Uterus (tissue), 4 donors: ENCODE results near the gene SPTB. TPM values are rescaled to one million over a fixed set of nuclear protein-coding genes. Genes with fewer than 3 reads are reported as not detected.

Experiments
- DNase-seq, 2 donors: peaks; one replicate each; pipeline ENCODE4 v3.0.0-alpha.2; 2019 to 2020
- H3K27ac ChIP-seq, 2 donors: fragments of 200-600 bp; sonication (generic); 1 replicate in 1 of 2; 2 replicates in 1 of 2; pipeline ENCODE4 v1.5.1; 2016 to 2018
- H3K27me3 ChIP-seq, 2 donors: fragments of 200-600 bp; sonication (generic); one replicate each; pipeline ENCODE4 v1.5.1; 2018 to 2019; ENCODE audit warnings: control low read depth in 1 of 2
- H3K36me3 ChIP-seq, 2 donors: fragments of 200-600 bp; sonication (generic); one replicate each; pipeline ENCODE4 v1.5.1; 2019; ENCODE audit warnings: control low read depth in 1 of 2
- H3K4me1 ChIP-seq, 2 donors: fragments of 200-600 bp; sonication (generic); one replicate each; pipeline ENCODE4 v1.5.1; 2018 to 2019; ENCODE audit warnings: control low read depth in 1 of 2
- H3K4me3 ChIP-seq, 2 donors: fragments of 200-600 bp; sonication (generic); 1 replicate in 1 of 2; 2 replicates in 1 of 2; pipeline ENCODE4 v1.5.1; 2018 to 2019; ENCODE audit warnings: mild to moderate bottlenecking in 1 of 2
- H3K9me3 ChIP-seq, 2 donors: fragments of 200-600 bp; sonication (generic); one replicate each; pipeline ENCODE4 v1.5.1; 2019; ENCODE audit warnings: control low read depth in 1 of 2
- POLR2A ChIP-seq, 2 donors: fragments of 450-650 bp; IDR thresholded peaks; one replicate each; pipeline ENCODE4 v1.6.1; 2016; ENCODE audit warnings: antibody characterized with exemption in 2 of 2, mild to moderate bottlenecking in 1 of 2, moderate library complexity in 1 of 2
- intact Hi-C: fragments of 100-400 bp; cut with DNase I; formaldehyde crosslinking; loops from one replicate; pipeline ENCODE4 v1.15.1; 2023; ENCODE audit warnings: low total_unique reads
- total RNA-seq, 4 donors: library from RNA; depleted of rRNA in 3 of 4; stranded (reverse); fragments of >200 nt in 3 of 4; gene quantifications; one replicate each; pipeline versions ENCODE4 v1.1.0 to v1.2.4, GENCODE V29; 2014 to 2023
- TF ChIP-seq, protein P1 (sequence below), 4 experiments: fragments of 200-600 bp in 2 of 4; fragments of 450-650 bp in 2 of 4; sonication (generic) in 2 of 4; IDR thresholded peaks; one replicate each; pipeline ENCODE4 v1.5.1; 2016 to 2019; ENCODE audit warnings: antibody characterized with exemption in 4 of 4, mild to moderate bottlenecking in 2 of 4, moderate library complexity in 1 of 4
- donor health status: DM: yes; HTN: yes; CAD: no.

The SPTB gene
- total RNA-seq, 4 donors from 2014 or later, result 1.0 to 5.4 (median 4.6) TPM; not detected in 1

DNA sequence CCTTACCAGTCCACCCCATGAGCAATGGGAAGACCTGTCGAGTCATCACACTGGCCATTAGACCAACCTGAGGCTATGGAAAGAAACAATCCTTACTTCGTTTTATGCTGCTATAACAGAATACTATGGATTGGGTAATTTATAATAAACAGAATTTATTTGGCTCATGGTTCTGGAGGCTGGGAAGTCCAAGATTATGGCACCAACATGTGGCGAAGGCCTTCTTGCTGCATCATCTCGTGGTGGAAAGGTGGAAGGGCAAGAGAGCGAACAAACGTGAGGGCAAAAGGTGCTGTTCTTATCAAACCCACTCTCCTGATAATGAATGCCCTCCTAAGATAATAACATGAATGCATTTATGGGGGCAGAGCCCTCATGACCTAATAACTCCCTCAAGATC, 9.6 kb upstream of the SPTB start:
- Histone ChIP-seq H3K4me3 (no peak overlapping the region), H3K36me3 (no peaks in the 10 kb centered on the region), H3K9me3 (no peaks in the 10 kb centered on the region), H3K4me1 (no peaks in the 10 kb centered on the region), H3K27me3 (no peaks in the 10 kb centered on the region), H3K27ac (no peak overlapping the region)
- no peak for TF ChIP-seq POLR2A (IDR thresholded peaks at IDR 0.05)
- intact Hi-C loops, result no loop called here
- DNase-seq, result no peak

DNA sequence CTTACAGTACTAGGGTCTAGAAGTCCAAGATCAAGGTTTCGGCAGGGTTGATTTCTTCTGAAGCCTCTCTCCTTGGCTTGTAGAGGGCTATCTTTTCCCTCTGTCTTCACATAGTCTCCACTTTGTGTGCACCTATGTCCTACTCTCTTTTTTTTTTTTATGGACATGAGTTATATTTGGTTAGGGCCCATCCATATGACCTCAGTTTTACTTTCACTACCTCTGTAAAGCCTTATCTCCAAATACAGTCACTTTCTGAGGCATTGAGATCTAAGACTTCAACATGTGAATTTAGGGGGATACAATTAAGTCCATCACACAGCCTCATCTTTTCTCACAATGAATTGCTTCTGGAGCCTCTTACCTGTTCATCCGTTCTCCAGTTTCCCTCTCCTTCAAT, 5.9 kb upstream of the SPTB start:
- no peak overlapping the region for H3K27ac ChIP-seq
- H3K36me3 ChIP-seq, result no peaks in the 10 kb centered on the region
- TF ChIP-seq, protein P1, sequence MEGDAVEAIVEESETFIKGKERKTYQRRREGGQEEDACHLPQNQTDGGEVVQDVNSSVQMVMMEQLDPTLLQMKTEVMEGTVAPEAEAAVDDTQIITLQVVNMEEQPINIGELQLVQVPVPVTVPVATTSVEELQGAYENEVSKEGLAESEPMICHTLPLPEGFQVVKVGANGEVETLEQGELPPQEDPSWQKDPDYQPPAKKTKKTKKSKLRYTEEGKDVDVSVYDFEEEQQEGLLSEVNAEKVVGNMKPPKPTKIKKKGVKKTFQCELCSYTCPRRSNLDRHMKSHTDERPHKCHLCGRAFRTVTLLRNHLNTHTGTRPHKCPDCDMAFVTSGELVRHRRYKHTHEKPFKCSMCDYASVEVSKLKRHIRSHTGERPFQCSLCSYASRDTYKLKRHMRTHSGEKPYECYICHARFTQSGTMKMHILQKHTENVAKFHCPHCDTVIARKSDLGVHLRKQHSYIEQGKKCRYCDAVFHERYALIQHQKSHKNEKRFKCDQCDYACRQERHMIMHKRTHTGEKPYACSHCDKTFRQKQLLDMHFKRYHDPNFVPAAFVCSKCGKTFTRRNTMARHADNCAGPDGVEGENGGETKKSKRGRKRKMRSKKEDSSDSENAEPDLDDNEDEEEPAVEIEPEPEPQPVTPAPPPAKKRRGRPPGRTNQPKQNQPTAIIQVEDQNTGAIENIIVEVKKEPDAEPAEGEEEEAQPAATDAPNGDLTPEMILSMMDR (IDR thresholded peaks at IDR 0.05), result no peak
- TF ChIP-seq POLR2A (IDR thresholded peaks at IDR 0.05), result no peak
- intact Hi-C loops, result no loop called here
- DNase-seq, result no peak
- H3K4me1 ChIP-seq, result no peaks in the 10 kb centered on the region
- no peak overlapping the region for H3K4me3 ChIP-seq
- H3K27me3 ChIP-seq, result no peaks in the 10 kb centered on the region
- no peaks in the 10 kb centered on the region for H3K9me3 ChIP-seq

DNA sequence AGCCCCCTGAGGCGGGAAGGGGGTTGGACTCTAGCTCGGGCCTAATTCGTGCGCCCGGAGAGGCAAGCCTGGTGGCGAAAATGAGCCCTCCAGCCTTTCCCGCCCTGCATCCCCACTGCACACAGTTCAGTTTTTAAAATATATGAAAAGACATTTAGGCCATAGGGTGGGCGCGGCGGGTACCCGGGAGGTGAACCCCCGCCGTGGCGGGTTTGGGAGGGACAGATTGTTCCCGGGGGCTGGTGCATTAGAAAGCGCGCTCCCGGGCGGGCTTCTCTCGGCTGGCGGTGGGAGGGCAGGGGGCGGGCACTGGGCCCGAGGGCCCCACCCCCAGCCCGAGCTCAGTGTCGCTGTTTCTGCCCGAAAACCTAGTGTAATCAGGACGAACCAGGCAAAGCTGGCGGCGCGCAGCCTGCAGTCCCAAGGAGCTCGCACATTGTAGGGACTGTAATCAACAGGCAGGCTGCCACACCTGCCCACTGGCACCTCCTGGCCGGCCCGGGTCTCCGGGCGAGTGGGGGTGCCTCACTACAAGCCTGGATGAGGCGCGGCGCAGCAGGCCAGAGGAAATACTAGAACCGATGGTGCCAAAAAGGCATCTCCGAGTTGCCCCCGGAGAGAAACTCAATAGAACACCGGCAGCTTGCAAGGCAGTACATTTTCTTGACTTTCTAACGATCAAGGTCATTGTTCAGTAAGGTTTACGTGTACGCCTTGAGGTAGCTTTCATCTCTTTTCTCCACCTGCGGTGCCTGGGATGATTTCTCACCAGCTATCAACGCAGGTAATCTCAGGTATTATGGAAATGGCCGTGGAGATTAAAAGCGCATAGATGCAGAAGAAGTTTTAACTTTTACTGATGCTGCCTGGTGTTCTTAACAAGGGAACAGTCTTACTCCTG, 764 bp upstream of the SPTB start:
- intact Hi-C loops, result no loop called here
- no peaks in the 10 kb centered on the region for H3K9me3 ChIP-seq
- no peaks in the 10 kb centered on the region for H3K4me1 ChIP-seq
- H3K4me3 ChIP-seq, result peak overlapping the region; percentile 30 to 37
- TF ChIP-seq POLR2A (IDR thresholded peaks at IDR 0.05), result no peak
- TF ChIP-seq, protein P1 (IDR thresholded peaks at IDR 0.05), result no peak
- no peaks in the 10 kb centered on the region for H3K27me3 ChIP-seq
- no peaks in the 10 kb centered on the region for H3K36me3 ChIP-seq
- peak; percentile 24 to 26 for DNase-seq
- no peak overlapping the region for H3K27ac ChIP-seq

DNA sequence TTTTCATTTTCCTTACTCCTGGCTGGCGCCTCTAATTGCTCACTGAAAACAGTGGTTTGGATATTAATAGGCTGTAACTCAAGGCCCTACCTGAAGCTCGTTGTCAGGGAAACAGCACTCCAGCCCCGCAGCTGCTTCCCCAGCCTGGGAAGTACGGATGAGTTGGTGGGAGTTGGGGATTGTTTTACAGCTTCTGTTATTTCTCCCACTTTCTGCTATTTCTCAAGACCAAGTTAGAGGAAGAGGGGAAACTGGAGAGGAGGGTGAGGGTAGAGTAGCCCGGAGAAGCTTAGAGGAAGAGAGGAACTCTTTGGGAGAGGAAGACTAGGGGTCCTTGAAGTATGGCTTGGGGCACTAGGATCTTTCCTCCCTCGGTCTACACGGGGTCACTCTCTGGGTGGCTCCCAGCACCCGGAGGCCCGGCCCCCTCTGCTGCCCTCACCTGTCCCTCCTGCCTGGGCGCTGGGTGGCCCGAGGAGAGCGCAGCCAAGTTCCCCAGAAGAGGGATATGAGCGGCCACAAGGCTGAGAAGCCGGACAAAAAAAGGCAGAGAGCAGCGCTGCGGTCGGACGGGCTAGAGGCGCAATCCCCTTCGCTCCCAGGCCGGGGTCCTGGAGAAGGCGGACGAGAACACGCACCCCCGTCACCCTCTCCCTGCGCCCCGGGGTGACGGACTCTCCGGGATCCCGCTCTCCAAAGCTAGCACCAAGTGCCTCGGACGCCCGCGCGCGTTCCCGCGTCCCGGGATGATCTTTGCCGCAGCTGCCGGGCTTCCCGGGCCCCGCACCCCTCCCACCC, 671 bp downstream of the SPTB start:
- Histone ChIP-seq H3K27ac (no peak overlapping the region), H3K4me3 (peak overlapping the region; percentile 30 to 37), H3K9me3 (no peaks in the 10 kb centered on the region), H3K4me1 (no peaks in the 10 kb centered on the region), H3K36me3 (no peaks in the 10 kb centered on the region), H3K27me3 (no peaks in the 10 kb centered on the region)
- intact Hi-C loops, result no loop called here
- no peak for DNase-seq
- no peak for TF ChIP-seq POLR2A (IDR thresholded peaks at IDR 0.05)
- TF ChIP-seq, protein P1 (IDR thresholded peaks at IDR 0.05), result no peak

DNA sequence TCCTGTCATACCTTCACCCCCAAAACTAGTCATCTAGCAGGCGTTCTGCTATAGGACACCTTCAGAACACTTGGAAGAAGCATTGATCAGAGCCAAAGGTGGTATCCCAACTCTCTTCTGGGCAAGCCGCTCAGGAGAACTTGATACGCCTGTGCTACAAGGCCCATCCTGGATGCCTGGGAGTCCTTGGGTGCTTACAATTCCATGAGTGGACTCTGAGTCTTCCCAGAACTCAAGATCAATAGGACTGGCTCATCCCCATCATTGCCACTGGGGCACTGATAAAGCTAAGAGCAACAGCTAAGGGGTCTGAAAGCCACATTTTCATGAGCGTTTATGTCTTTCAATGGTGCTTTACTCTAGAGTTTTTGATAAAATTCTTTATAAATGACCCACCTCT, 1.9 kb downstream of the SPTB start:
- intact Hi-C loops, result no loop called here
- Histone ChIP-seq H3K4me1 (no peaks in the 10 kb centered on the region), H3K27me3 (no peaks in the 10 kb centered on the region), H3K9me3 (no peaks in the 10 kb centered on the region), H3K27ac (no peak overlapping the region), H3K4me3 (no peak overlapping the region), H3K36me3 (no peaks in the 10 kb centered on the region)
- TF ChIP-seq, protein P1 (IDR thresholded peaks at IDR 0.05), result no peak
- no peak for TF ChIP-seq POLR2A (IDR thresholded peaks at IDR 0.05)
- DNase-seq, result no peak
